Fibroblast of lung (primary cell): ENCODE results near the gene PODXL2. TPM values are rescaled to one million over a fixed set of nuclear protein-coding genes. Genes with fewer than 3 reads are reported as not detected.

Experiments used
- DNase-seq, 2 donors: peaks; one replicate each; pipeline versions ENCODE4 v3.0.0 to v3.0.0-alpha.2; 2010; ENCODE audit warnings: low read depth in 2 of 2
- H2AFZ ChIP-seq: 2 replicates; pipeline ENCODE4 v1.5.1; 2012; ENCODE audit warnings: low read length, control low read depth, inconsistent platforms
- H3K27ac ChIP-seq: 2 replicates; pipeline ENCODE4 v1.5.1; 2011; ENCODE audit warnings: low read length, control low read depth; ENCODE audit not compliant: insufficient read depth
- H3K27me3 ChIP-seq: 2 replicates; pipeline ENCODE4 v1.5.1; 2011; ENCODE audit warnings: mild to moderate bottlenecking, low read length; ENCODE audit not compliant: control insufficient read depth, insufficient read depth
- H3K36me3 ChIP-seq: 2 replicates; pipeline ENCODE4 v1.5.1; 2011; ENCODE audit warnings: low read length; ENCODE audit not compliant: control insufficient read depth, insufficient read depth
- H3K4me1 ChIP-seq: 2 replicates; pipeline ENCODE4 v1.5.1; 2011; ENCODE audit warnings: low read length; ENCODE audit not compliant: control insufficient read depth, insufficient read depth; ENCODE audit errors: extremely low read depth
- H3K4me2 ChIP-seq: 2 replicates; pipeline ENCODE4 v1.5.1; 2011; ENCODE audit warnings: low read length, control low read depth; ENCODE audit not compliant: insufficient read depth; ENCODE audit errors: extremely low read depth
- H3K4me3 ChIP-seq, 4 experiments: fragments of 200-600 bp in 1 of 4; sonication (generic) in 1 of 4; replicated peaks in 1 of 4; 2 replicates each; pipeline ENCODE4 v1.5.1; 2011 to 2016; ENCODE audit warnings: low read length in 4 of 4, low read depth in 3 of 4, mild to moderate bottlenecking in 3 of 4, control low read depth in 2 of 4, inconsistent platforms in 1 of 4, mixed read lengths in 1 of 4; ENCODE audit not compliant: insufficient read depth in 1 of 4; ENCODE audit errors: control extremely low read depth in 1 of 4
- H3K79me2 ChIP-seq: 2 replicates; pipeline ENCODE4 v1.5.1; 2012; ENCODE audit warnings: mild to moderate bottlenecking, low read length, inconsistent platforms; ENCODE audit not compliant: control insufficient read depth, insufficient read depth
- H3K9ac ChIP-seq: 2 replicates; pipeline ENCODE4 v1.5.1; 2011; ENCODE audit warnings: mild to moderate bottlenecking, low read length, control low read depth; ENCODE audit not compliant: insufficient read depth
- H3K9me3 ChIP-seq: 2 replicates; pipeline ENCODE4 v1.5.1; 2012; ENCODE audit warnings: low read depth, low read length; ENCODE audit not compliant: control insufficient read depth, insufficient read depth
- H4K20me1 ChIP-seq: 2 replicates; pipeline ENCODE4 v1.5.1; 2011; ENCODE audit warnings: low read length; ENCODE audit not compliant: control insufficient read depth, insufficient read depth; ENCODE audit errors: extremely low read depth
- EZH2 ChIP-seq: IDR thresholded peaks from 2 replicates; pipeline ENCODE4 v1.5.1; 2012; ENCODE audit warnings: low read length, control low read depth, mild to moderate bottlenecking; ENCODE audit errors: missing control alignments
- polyA plus RNA-seq, 2 donors: library from polyadenylated mRNA; depleted of rRNA in 1 of 2; stranded (reverse) in 1 of 2; unstranded in 1 of 2; fragments of >200 nt; gene quantifications; 2 replicates each; pipeline ENCODE4 v1.2.1, GENCODE V29; 2011 to 2012; ENCODE audit warnings: missing spikeins in 1 of 2
- total RNA-seq: library from RNA; depleted of rRNA; stranded (reverse); fragments of >200 nt; gene quantifications from 2 replicates; pipeline ENCODE4 v1.2.1, GENCODE V29; 2014
- TF ChIP-seq, protein P1 (sequence below), 2 donors: IDR thresholded peaks in 1 of 2; conservative IDR thresholded peaks in 1 of 2; 1 replicate in 1 of 2; 2 replicates in 1 of 2; pipeline ENCODE4 v1.5.1; 2011 to 2012; ENCODE audit warnings: low read length in 2 of 2, control low read depth in 1 of 2, inconsistent platforms in 1 of 2, low read depth in 1 of 2, mild to moderate bottlenecking in 1 of 2

Gene PODXL2
- total and polyA plus RNA-seq, 2 donors (not counting 1 experiment from before 2014, with no cell fraction given): 0.50 to 0.98 TPM

DNA sequence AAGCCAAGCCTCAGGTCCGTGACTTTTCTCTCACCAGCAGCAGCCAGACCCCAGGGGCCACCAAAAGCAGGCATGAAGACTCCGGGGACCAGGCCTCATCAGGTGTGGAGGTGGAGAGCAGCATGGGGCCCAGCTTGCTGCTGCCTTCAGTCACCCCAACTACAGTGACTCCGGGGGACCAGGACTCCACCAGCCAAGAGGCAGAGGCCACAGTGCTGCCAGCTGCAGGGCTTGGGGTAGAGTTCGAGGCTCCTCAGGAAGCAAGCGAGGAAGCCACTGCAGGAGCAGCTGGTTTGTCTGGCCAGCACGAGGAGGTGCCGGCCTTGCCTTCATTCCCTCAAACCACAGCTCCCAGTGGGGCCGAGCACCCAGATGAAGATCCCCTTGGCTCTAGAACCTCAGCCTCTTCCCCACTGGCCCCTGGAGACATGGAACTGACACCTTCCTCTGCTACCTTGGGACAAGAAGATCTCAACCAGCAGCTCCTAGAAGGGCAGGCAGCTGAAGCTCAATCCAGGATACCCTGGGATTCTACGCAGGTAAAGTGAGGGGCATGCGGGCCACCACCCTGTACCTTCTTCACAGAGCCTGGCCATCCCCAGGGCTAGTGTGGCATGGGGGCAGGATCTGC lies 31.8 kb downstream of the PODXL2 start:
- no peak for DNase-seq
- Histone ChIP-seq H3K27ac (no peak overlapping the region), H4K20me1 (no peaks in the 10 kb centered on the region), H3K27me3 (no peaks in the 10 kb centered on the region), H3K79me2 (no peaks in the 10 kb centered on the region), H3K4me2 (no peak overlapping the region), H2AFZ (no peak overlapping the region), H3K9ac (no peak overlapping the region), H3K4me1 (peaks cover 2% of the 10 kb centered on the region), H3K4me3 (no peak overlapping the region), H3K36me3 (no peaks in the 10 kb centered on the region), H3K9me3 (no peaks in the 10 kb centered on the region)
- TF ChIP-seq, protein P1, sequence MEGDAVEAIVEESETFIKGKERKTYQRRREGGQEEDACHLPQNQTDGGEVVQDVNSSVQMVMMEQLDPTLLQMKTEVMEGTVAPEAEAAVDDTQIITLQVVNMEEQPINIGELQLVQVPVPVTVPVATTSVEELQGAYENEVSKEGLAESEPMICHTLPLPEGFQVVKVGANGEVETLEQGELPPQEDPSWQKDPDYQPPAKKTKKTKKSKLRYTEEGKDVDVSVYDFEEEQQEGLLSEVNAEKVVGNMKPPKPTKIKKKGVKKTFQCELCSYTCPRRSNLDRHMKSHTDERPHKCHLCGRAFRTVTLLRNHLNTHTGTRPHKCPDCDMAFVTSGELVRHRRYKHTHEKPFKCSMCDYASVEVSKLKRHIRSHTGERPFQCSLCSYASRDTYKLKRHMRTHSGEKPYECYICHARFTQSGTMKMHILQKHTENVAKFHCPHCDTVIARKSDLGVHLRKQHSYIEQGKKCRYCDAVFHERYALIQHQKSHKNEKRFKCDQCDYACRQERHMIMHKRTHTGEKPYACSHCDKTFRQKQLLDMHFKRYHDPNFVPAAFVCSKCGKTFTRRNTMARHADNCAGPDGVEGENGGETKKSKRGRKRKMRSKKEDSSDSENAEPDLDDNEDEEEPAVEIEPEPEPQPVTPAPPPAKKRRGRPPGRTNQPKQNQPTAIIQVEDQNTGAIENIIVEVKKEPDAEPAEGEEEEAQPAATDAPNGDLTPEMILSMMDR (conservative IDR thresholded peaks at IDR 0.05 in 1 of 2, IDR thresholded peaks at IDR 0.05 in 1 of 2; ENCODE audit: low read depth in 1 of 2, low read length in 2 of 2): no peak
- TF ChIP-seq EZH2: no peak

DNA sequence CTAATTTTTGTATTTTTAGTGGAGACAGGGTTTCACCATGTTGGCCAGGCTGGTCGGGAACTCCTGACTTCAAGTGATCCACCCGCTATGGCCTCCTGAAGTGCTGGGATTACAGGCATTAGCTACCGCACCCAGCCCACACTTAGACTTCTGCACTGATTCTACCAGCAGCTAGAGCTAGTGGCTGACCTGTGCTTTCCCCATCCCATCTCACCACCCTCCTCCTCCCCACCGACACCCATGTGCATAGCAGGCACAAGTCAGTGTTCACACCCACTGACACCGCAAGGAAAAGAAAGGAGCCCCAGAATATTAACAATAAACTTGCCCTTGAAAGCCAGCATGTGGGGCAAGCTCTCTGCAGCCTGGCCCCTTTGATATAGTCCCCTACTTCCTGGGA lies 32.6 kb downstream of the PODXL2 start:
- no peaks in the 10 kb centered on the region for H3K4me1 ChIP-seq
- no peak overlapping the region for H3K4me3 ChIP-seq
- no peak overlapping the region for H3K27ac ChIP-seq
- no peak overlapping the region for H2AFZ ChIP-seq
- TF ChIP-seq, protein P1 (conservative IDR thresholded peaks at IDR 0.05 in 1 of 2, IDR thresholded peaks at IDR 0.05 in 1 of 2; ENCODE audit: low read depth in 1 of 2, low read length in 2 of 2): no peak
- TF ChIP-seq EZH2: no peak
- DNase-seq: no peak
- H3K36me3 ChIP-seq: no peaks in the 10 kb centered on the region
- no peak overlapping the region for H3K4me2 ChIP-seq
- H3K9ac ChIP-seq: no peak overlapping the region
- no peaks in the 10 kb centered on the region for H3K9me3 ChIP-seq
- no peaks in the 10 kb centered on the region for H3K79me2 ChIP-seq
- H3K27me3 ChIP-seq: no peaks in the 10 kb centered on the region
- no peaks in the 10 kb centered on the region for H4K20me1 ChIP-seq

DNA sequence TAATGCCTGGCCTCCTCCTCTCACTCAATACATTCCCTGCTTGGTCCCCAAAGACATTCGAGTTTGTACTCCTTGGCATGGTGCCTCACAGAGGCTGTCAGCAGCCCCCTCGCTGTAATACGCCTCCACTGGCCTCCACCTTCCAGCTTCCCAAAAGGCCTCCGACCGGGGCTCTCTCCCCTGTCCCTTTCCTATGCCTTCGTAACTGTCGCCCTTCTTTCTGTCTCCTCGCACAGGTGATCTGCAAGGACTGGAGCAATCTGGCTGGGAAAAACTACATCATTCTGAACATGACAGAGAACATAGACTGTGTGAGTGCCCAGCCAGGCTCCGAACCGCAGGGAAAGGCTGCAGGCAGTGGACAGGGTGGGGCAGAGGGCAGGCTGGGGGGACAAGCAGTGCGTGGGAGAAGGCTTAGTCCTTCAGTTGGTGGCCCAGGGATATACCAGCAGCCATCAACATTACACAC lies 33.0 kb downstream of the PODXL2 start:
- Histone ChIP-seq H3K9me3 (no peaks in the 10 kb centered on the region), H3K27ac (no peak overlapping the region), H2AFZ (no peak overlapping the region), H3K79me2 (no peaks in the 10 kb centered on the region), H3K4me3 (no peak overlapping the region), H3K4me2 (no peak overlapping the region), H3K27me3 (no peaks in the 10 kb centered on the region), H3K9ac (no peak overlapping the region), H4K20me1 (no peaks in the 10 kb centered on the region), H3K36me3 (no peaks in the 10 kb centered on the region), H3K4me1 (no peaks in the 10 kb centered on the region)
- DNase-seq: no peak
- TF ChIP-seq, protein P1 (conservative IDR thresholded peaks at IDR 0.05 in 1 of 2, IDR thresholded peaks at IDR 0.05 in 1 of 2; ENCODE audit: low read depth in 1 of 2, low read length in 2 of 2): no peak
- no peak for TF ChIP-seq EZH2
